ENCODE data around the gene CDH4.

Gene CDH4

DNA sequence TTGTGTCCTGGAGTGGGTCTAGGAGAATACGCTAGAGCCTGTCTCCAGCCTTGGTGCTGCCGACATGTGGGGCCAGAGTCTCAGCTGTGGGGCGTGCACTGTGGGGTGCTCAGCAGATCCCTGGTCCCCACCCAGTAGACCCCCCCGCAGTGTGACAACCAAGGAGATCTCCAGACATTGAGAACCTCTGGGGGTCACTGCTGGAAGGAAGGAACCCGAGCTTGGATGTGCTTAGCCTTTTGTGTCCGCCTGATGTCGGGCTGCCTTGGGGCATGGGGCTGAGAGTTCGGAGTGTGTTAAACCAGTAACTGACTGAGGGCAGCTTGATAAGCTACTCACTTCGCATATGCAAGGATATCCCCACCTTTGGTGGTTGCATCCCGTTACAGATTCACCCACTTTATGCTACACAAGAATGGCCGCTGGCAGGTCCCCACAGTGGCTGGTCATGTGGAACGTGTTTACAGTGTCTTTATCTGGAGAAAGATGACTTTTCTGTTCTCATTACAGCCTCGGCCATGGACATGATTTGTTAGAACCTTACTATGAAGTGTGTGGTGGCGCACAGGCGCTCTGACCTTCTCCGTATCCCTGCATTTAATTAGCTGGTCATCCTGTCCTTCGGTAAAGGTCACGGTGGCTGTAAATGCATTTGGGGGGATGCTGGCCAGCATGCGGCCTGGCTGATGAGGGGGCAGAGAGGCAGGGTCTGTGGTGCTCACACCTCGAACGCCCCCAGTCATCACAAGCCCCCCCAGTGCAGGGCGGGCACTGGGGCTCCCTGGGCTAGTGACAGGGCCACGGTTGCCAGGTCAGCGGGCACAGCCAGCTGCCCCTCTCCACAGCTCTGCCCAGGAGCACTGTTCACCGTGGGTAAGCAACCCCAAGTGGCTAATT, 446.8 kb downstream of the CDH4 start:
- no peak for DNase-seq (ENCODE audit: low read depth)
- no peak for TF ChIP-seq CTCF (IDR thresholded peaks at IDR 0.05; ENCODE audit: low read length, missing control alignments)
- H3K4me3 ChIP-seq (replicated peaks; ENCODE audit: low read depth, low read length) = no peak overlapping the region

DNA sequence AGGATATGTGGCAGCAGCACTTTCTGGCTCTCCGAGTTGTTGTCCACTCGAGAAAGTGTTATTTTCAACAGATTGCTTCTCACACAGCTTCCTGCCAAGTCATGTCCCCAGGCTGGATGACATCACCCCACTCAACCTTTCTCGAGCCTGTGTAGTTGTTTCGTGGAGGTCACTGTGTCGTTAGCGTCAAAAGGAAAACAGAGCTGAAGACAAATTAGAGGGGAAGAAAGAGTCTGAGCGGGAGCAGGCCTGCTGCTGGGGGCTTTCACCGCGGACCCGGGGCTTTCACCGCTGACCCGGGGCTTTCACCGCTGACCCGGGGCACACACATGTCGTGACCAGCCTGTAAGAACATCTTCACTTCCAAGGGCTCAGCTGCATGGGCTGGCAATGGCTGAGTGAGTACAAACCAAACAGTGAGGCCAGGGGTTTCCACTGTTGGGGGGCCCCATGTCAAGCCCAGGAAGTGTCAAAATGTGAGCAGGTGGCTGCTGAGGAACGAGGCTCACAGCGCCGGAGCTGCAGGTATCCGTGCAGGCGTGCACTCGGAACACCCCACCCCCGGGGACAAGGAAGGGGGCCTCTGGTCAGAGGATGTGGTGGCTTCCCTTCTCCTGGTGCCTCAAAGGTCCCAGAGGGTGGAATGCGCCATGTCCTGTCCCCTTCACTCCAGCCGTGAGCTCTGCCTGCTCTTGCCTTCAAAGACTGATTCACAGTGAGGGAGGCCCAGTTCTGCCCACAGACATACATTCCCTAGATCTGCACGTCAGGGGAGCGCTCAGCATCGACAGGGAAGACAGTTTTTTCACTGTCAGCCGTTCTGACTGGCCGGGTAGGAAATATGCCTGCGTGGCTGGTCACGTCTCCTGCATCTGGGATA, 447.7 kb downstream of the CDH4 start:
- DNase-seq (ENCODE audit: low read depth) = no peak
- H3K4me3 ChIP-seq (replicated peaks; ENCODE audit: low read depth, low read length) = no peak overlapping the region
- TF ChIP-seq CTCF (IDR thresholded peaks at IDR 0.05; ENCODE audit: low read length, missing control alignments) = no peak

- no peak for DNase-seq (ENCODE audit: low read depth)
- TF ChIP-seq CTCF (IDR thresholded peaks at IDR 0.05; ENCODE audit: low read length, missing control alignments) = no peak
- no peak overlapping the region for H3K4me3 ChIP-seq (replicated peaks; ENCODE audit: low read depth, low read length)
These were observed 448.6 kb downstream of the CDH4 start for GRCh38 chr20:61700595-61701140.

- no peak for DNase-seq (ENCODE audit: low read depth)
- no peak overlapping the region for H3K4me3 ChIP-seq (replicated peaks; ENCODE audit: low read depth, low read length)
- no peak for TF ChIP-seq CTCF (IDR thresholded peaks at IDR 0.05; ENCODE audit: low read length, missing control alignments)
These were observed 449.3 kb downstream of the CDH4 start for GRCh38 chr20:61701401-61701800.

- no peak for DNase-seq (ENCODE audit: low read depth)
- H3K4me3 ChIP-seq (replicated peaks; ENCODE audit: low read depth, low read length) = no peak overlapping the region
- no peak for TF ChIP-seq CTCF (IDR thresholded peaks at IDR 0.05; ENCODE audit: low read length, missing control alignments)
These were observed 449.7 kb downstream of the CDH4 start for GRCh38 chr20:61701802-61702201.

GRCh38 chr20:61702246-61702645, 450.2 kb downstream of the CDH4 start:
- no peak overlapping the region for H3K4me3 ChIP-seq (replicated peaks; ENCODE audit: low read depth, low read length)
- DNase-seq (ENCODE audit: low read depth) = no peak
- no peak for TF ChIP-seq CTCF (IDR thresholded peaks at IDR 0.05; ENCODE audit: low read length, missing control alignments)
